CD4-positive, alpha-beta T cell treated with Interleukin-4 for 4 hours (primary cell): ENCODE data around the gene PSPN.
A peak's percentile ranks its signal among the peaks of the same experiment; 100 is the strongest.
"Not testable (repeated sequence)": the region's sequence is repeated elsewhere in the genome, so short reads cannot be mapped to it uniquely, and the experiment has no call there.

Source experiments
- DNase-seq: peaks from one replicate; pipeline ENCODE4 v3.0.0-alpha.2; 2020

The PSPN gene

GRCh38 chr19:6373096-6373812 lies 2.5 kb downstream of the PSPN start:
- peak; percentile 96 for DNase-seq

- peak; percentile 100 for DNase-seq
Measured at GRCh38 chr19:6372594-6373095, 3.1 kb downstream of the PSPN start, which contains the start of gene ALKBH7. TSS of gene ALKBH7 (plus strand) at chr19:6372794. CDS start at chr19:6372821, 27 bp downstream.

- no peak for DNase-seq
Measured at GRCh38 chr19:6364353-6364752, 11.4 kb downstream of the PSPN start.

- DNase-seq = peak; percentile 56
Measured at GRCh38 chr19:6362351-6362801, 13.4 kb downstream of the PSPN start.

- DNase-seq = no peak
Measured at GRCh38 chr19:6362027-6362350, 13.7 kb downstream of the PSPN start.

GRCh38 chr19:6360857-6361216 lies 14.9 kb downstream of the PSPN start:
- DNase-seq = not testable (repeated sequence)

GRCh38 chr19:6360445-6360844 lies 15.3 kb downstream of the PSPN start:
- not testable (repeated sequence) for DNase-seq

GRCh38 chr19:6359568-6360341 lies 16.0 kb downstream of the PSPN start:
- no peak for DNase-seq

- DNase-seq = no peak
Measured at GRCh38 chr19:6358003-6358402, 17.7 kb downstream of the PSPN start.

GRCh38 chr19:6357174-6357573 lies 18.6 kb downstream of the PSPN start:
- no peak for DNase-seq

- not testable (repeated sequence) for DNase-seq
Measured at GRCh38 chr19:6355321-6356040, 20.3 kb downstream of the PSPN start.

- DNase-seq = no peak
Measured at GRCh38 chr19:6354098-6354674, 21.5 kb downstream of the PSPN start.

GRCh38 chr19:6352381-6353165 lies 23.2 kb downstream of the PSPN start:
- no peak for DNase-seq

GRCh38 chr19:6350688-6351087 lies 25.0 kb downstream of the PSPN start:
- DNase-seq = no peak

GRCh38 chr19:6349271-6349670 lies 26.5 kb downstream of the PSPN start:
- DNase-seq = not testable (repeated sequence)

- no peak for DNase-seq
Measured at GRCh38 chr19:6343462-6343861, 32.3 kb downstream of the PSPN start.

- DNase-seq = no peak
Measured at GRCh38 chr19:6340493-6341201, 35.1 kb downstream of the PSPN start.

- no peak for DNase-seq
Measured at GRCh38 chr19:6334490-6335285, 41.0 kb downstream of the PSPN start.

GRCh38 chr19:6333439-6333838 lies 42.3 kb downstream of the PSPN start, which contains the start of gene ACER1:
TSS of gene ACER1 (minus strand) at chr19:6333612. CDS start at chr19:6333551, 61 bp downstream.
- no peak for DNase-seq

- no peak for DNase-seq
Measured at GRCh38 chr19:6326815-6327214, 48.9 kb downstream of the PSPN start.

GRCh38 chr19:6325614-6326013 lies 50.1 kb downstream of the PSPN start:
- no peak for DNase-seq
